Prostate gland (tissue), 2 donors: ENCODE measurements around the gene COG8. TPM values are rescaled to one million over a fixed set of nuclear protein-coding genes. Genes with fewer than 3 reads are reported as not detected.

ENCODE experiments used
- DNase-seq: peaks from one replicate; pipeline ENCODE4 v3.0.0-alpha.2; 2019; ENCODE audit warnings: low spot score
- H3K27ac ChIP-seq, 2 donors: fragments of 200-600 bp; sonication (generic); 2 replicates each; pipeline ENCODE4 v1.5.1; 2017 to 2019
- H3K27me3 ChIP-seq: fragments of 200-600 bp; sonication (generic); replicated peaks from 2 replicates; pipeline ENCODE4 v1.5.1; 2019; ENCODE audit not compliant: insufficient read depth
- H3K36me3 ChIP-seq, 2 donors: fragments of 200-600 bp; sonication (generic); 1 replicate in 1 of 2; 2 replicates in 1 of 2; pipeline versions ENCODE4 v1.5.1 to v1.8.1; 2017 to 2019
- H3K4me1 ChIP-seq: fragments of 200-600 bp; sonication (generic); replicated peaks from 2 replicates; pipeline ENCODE4 v1.5.1; 2019
- H3K4me3 ChIP-seq, 2 donors: fragments of 200-600 bp; sonication (generic); 2 replicates each; pipeline ENCODE4 v1.5.1; 2017 to 2019
- H3K9me3 ChIP-seq: fragments of 200-600 bp; sonication (generic); 2 replicates; pipeline ENCODE4 v1.5.1; 2017
- POLR2A ChIP-seq: fragments of 450-650 bp; IDR thresholded peaks from one replicate; pipeline ENCODE4 v1.6.1; 2016; ENCODE audit warnings: antibody characterized with exemption, mild to moderate bottlenecking
- POLR2AphosphoS5 ChIP-seq: sonication (generic); formaldehyde crosslinking; IDR thresholded peaks from one replicate; pipeline ENCODE4 v1.6.1; 2017; ENCODE audit warnings: antibody characterized with exemption
- WGBS: methylation state at CpG from one replicate; pipeline ENCODE4 v1.1.5; 2018; 5-methylcytosine and 5-hydroxymethylcytosine counted together
- intact Hi-C: fragments of 100-400 bp; cut with DNase I; formaldehyde crosslinking; loops from one replicate; pipeline ENCODE4 v1.14.2; 2022
- total RNA-seq, 2 donors: library from RNA; depleted of rRNA; stranded (reverse); fragments of >200 nt; gene quantifications; one replicate each; pipeline ENCODE4 v1.1.0, GENCODE V29; 2016
- TF ChIP-seq, protein P1 (sequence below), 4 experiments: fragments of 200-600 bp in 2 of 4; fragments of 450-650 bp in 2 of 4; sonication (generic) in 2 of 4; IDR thresholded peaks; 1 replicate in 3 of 4; 2 replicates in 1 of 4; pipeline ENCODE4 v1.5.1; 2016 to 2019; ENCODE audit warnings: antibody characterized with exemption in 4 of 4, mild to moderate bottlenecking in 2 of 4, moderate library complexity in 2 of 4

Gene COG8
- total RNA-seq, 2 donors from 2014 or later, result 55.6 to 85.2 TPM

DNA sequence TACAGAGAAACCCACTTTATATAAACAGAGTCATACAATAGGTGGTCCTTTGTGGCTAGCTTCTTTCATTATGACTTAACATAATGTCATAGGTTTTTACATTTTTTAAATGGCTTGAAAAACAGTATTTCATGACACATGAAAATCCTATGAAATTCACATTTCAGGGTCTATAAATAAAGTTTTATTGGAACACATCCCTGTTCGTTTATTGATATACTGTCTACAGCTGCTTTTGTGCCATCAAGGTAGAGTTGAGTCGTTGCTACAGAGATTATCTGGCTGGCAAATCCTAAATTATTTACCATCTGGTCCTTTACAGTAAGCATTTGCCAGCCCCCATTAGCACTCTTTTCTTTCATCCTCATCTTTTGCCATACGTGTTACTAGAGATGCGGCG lies 25.9 kb downstream of the COG8 start:
- TF ChIP-seq, protein P1, sequence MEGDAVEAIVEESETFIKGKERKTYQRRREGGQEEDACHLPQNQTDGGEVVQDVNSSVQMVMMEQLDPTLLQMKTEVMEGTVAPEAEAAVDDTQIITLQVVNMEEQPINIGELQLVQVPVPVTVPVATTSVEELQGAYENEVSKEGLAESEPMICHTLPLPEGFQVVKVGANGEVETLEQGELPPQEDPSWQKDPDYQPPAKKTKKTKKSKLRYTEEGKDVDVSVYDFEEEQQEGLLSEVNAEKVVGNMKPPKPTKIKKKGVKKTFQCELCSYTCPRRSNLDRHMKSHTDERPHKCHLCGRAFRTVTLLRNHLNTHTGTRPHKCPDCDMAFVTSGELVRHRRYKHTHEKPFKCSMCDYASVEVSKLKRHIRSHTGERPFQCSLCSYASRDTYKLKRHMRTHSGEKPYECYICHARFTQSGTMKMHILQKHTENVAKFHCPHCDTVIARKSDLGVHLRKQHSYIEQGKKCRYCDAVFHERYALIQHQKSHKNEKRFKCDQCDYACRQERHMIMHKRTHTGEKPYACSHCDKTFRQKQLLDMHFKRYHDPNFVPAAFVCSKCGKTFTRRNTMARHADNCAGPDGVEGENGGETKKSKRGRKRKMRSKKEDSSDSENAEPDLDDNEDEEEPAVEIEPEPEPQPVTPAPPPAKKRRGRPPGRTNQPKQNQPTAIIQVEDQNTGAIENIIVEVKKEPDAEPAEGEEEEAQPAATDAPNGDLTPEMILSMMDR (IDR thresholded peaks at IDR 0.05), result no peak
- no peak for TF ChIP-seq POLR2A
- no peak for TF ChIP-seq POLR2AphosphoS5
- intact Hi-C loops, result no loop called here
- Histone ChIP-seq H3K36me3 (peaks cover 6 to 17% of the 10 kb centered on the region in 2 donors), H3K27ac (no peak overlapping the region), H3K4me1 (peaks cover 4% of the 10 kb centered on the region), H3K9me3 (no peaks in the 10 kb centered on the region), H3K27me3 (no peaks in the 10 kb centered on the region), H3K4me3 (no peak overlapping the region)
- WGBS, result 92% methylated on average over 5 of the region's 5 CpGs
- DNase-seq, result no peak

GRCh38 chr16:69311533-69312387 lies 27.6 kb downstream of the COG8 start:
- H3K27ac ChIP-seq, result peak overlapping the region; percentile 62 to 90
- no peaks in the 10 kb centered on the region for H3K27me3 ChIP-seq
- no peak for DNase-seq
- peaks cover 4% of the 10 kb centered on the region for H3K4me1 ChIP-seq
- intact Hi-C loops, result no loop called here
- peak overlapping the region; percentile 73 to 88 for H3K4me3 ChIP-seq
- peak; percentile 1 for TF ChIP-seq POLR2A
- TF ChIP-seq, protein P1 (IDR thresholded peaks at IDR 0.05), result no peak
- no peak for TF ChIP-seq POLR2AphosphoS5
- H3K9me3 ChIP-seq, result no peaks in the 10 kb centered on the region
- WGBS, result 2% methylated on average over 40 of the region's 59 CpGs
- peaks cover 6 to 9% of the 10 kb centered on the region in 2 donors for H3K36me3 ChIP-seq

DNA sequence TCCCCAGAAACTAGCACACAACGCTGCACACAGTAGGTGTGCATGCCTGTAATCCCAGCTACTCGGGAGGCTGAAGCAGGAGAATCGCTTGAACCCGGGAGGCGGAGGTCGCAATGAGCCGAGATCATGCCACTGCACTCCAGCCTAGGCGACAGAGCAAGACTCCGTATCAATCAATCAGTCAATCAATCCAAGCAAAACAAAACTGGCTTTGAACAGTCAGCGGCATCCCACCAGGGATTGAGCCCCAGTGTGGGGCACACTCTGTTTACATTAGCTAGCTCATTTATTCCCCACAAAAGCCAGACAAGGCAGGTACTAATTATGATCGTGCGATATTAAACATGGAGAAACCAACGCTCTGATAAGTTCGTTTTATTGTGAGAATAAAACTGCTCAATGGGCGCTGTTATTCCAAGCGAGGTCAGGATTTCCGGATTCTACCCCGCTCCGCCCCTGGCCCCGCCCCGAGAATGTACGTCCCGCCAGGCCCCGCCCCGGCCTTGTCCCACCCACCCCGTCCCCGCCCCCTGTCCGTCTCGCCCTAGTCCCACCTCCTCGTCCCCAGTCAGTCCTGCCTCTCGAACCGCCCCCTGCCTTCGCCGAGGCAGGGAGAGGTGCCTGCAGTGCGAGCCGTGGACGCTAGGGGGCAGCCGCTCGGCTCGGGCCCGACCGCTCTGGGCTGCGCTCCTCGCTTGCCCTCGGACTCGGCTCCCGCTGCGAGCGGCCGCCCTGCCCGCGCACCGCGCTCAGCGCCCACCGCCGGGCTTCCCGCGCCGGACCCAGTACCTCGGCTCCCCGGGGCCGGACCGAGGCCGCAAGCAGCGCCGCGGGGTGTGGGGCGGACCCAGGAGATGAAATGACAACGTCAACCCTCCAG lies 28.5 kb downstream of the COG8 start, which contains the start of gene VPS4A:
Gene VPS4A (plus strand): TSS at position 698 of the 880 bp plus-strand sequence. CDS start 162 bp downstream, at position 860.
- intact Hi-C loops, result no loop called here
- WGBS, result 32% methylated on average over 19 of the region's 70 CpGs
- DNase-seq, result peak; percentile 95
- H3K27me3 ChIP-seq, result no peaks in the 10 kb centered on the region
- H3K9me3 ChIP-seq, result no peaks in the 10 kb centered on the region
- H3K4me3 ChIP-seq, result peak within 1 kb of the TSS; percentile 73 to 88
- peaks cover 0 to under 1% of the 10 kb centered on the region in 2 donors for H3K36me3 ChIP-seq
- H3K27ac ChIP-seq, result peak within 1 kb of the TSS; percentile 80 to 90
- TF ChIP-seq, protein P1 (IDR thresholded peaks at IDR 0.05), result peak; percentile 94 to 97 (median 95)
- peak; percentile 63 for TF ChIP-seq POLR2AphosphoS5
- peak; percentile 50 for TF ChIP-seq POLR2A
- H3K4me1 ChIP-seq, result peaks cover 4% of the 10 kb centered on the region

DNA sequence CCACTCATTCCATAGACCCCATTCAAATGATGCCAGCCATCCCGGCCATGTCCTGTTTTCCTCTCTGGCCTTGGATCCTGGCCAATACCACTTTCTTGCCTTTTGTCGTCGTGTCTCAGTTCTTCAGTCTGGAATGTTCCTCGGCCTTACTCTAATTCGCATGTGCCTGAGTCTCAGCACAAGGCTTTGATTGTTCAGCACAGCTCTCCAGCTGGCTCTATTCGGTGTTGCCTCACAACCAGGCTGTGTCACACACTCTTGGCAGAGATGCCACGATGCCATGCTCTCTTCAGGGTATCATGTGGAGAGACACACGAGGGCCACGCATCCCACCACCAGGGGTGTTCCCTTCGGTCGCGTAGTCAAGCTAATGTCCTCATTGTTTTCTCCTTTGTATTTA lies 30.0 kb downstream of the COG8 start:
- WGBS, result 71% methylated on average over 12 of the region's 12 CpGs
- intact Hi-C loops, result no loop called here
- Histone ChIP-seq H3K9me3 (no peaks in the 10 kb centered on the region), H3K27ac (no peak overlapping the region), H3K4me1 (peaks cover 4% of the 10 kb centered on the region), H3K4me3 (no peak overlapping the region), H3K27me3 (no peaks in the 10 kb centered on the region), H3K36me3 (no peaks in the 10 kb centered on the region)
- no peak for DNase-seq
- TF ChIP-seq POLR2A (no peak), POLR2AphosphoS5 (no peak)
- TF ChIP-seq, protein P1 (IDR thresholded peaks at IDR 0.05), result no peak
